SH-SY5Y (cell line): Measurements from ENCODE around the gene INPP5A.

ENCODE experiments used
- GATA2 ChIP-seq: IDR thresholded peaks from 2 replicates; pipeline ENCODE4 v1.6.1; 2011; ENCODE audit warnings: mild to moderate bottlenecking, low read depth, low read length
- GATA3 ChIP-seq: IDR thresholded peaks from 2 replicates; pipeline ENCODE4 v1.6.1; 2011; ENCODE audit warnings: low read depth, mild to moderate bottlenecking, low read length, moderate library complexity

The INPP5A gene

GRCh38 chr10:132810807-132811700 lies 273.5 kb downstream of the INPP5A start:
- TF ChIP-seq GATA3 (no peak), GATA2 (no peak)

- no peak for TF ChIP-seq GATA2
- TF ChIP-seq GATA3, result no peak
Measured at GRCh38 chr10:132811891-132812481, 274.4 kb downstream of the INPP5A start.

- TF ChIP-seq GATA2 (no peak), GATA3 (no peak)
Measured at GRCh38 chr10:132812520-132812919, 274.9 kb downstream of the INPP5A start.

- no peak for TF ChIP-seq GATA2
- TF ChIP-seq GATA3, result no peak
Measured at GRCh38 chr10:132813001-132813401, 275.4 kb downstream of the INPP5A start.

- TF ChIP-seq GATA3 (no peak), GATA2 (no peak)
Measured at GRCh38 chr10:132813560-132814468, 276.2 kb downstream of the INPP5A start.

GRCh38 chr10:132814469-132814856 lies 276.9 kb downstream of the INPP5A start:
- TF ChIP-seq GATA2, result no peak
- TF ChIP-seq GATA3, result no peak

GRCh38 chr10:132815168-132815857 lies 277.7 kb downstream of the INPP5A start:
- TF ChIP-seq GATA2, result no peak
- no peak for TF ChIP-seq GATA3

- no peak for TF ChIP-seq GATA2
Measured at GRCh38 chr10:132816718-132817117, 279.1 kb downstream of the INPP5A start.

GRCh38 chr10:132817701-132818211 lies 280.2 kb downstream of the INPP5A start:
- TF ChIP-seq GATA3 (no peak), GATA2 (no peak)

GRCh38 chr10:132820056-132820455 lies 282.5 kb downstream of the INPP5A start:
- TF ChIP-seq GATA2 (no peak), GATA3 (no peak)

GRCh38 chr10:132826524-132827422 lies 289.2 kb downstream of the INPP5A start:
- TF ChIP-seq GATA3, result no peak
- TF ChIP-seq GATA2, result no peak

GRCh38 chr10:132827423-132827789 lies 289.8 kb downstream of the INPP5A start:
- no peak for TF ChIP-seq GATA3
- no peak for TF ChIP-seq GATA2
